ENCODE data around the gene RPS8.

RPS8 gene

GRCh38 chr1:44778705-44779576 lies 3.6 kb downstream of the RPS8 start:
- WGBS (ENCODE audit: insufficient coverage): 96% methylated on average over 5 of the region's 6 CpGs
- ChIA-PET CTCF (interaction anchor here (1.1 to 1.4 kb wide), 3 partner anchors 9 to 12 kb away, joined by 3 to 5 read pairs (median 3); partner anchors contain the start of gene BEST4), POLR2A (no interaction called here)
- peaks cover 10 to 51% (median 37%) of the 10 kb centered on the region in 4 experiments for H3K36me3 ChIP-seq (ENCODE audit: control insufficient read depth in 4 of 4, insufficient read depth in 4 of 4, low read length in 3 of 4)
- no peaks in the 10 kb centered on the region for H3K9me3 ChIP-seq (ENCODE audit: control extremely low read depth in 1 of 5, control insufficient read depth in 4 of 5, insufficient read depth in 2 of 5, low read depth in 1 of 5, low read length in 4 of 5)
- H3K27ac ChIP-seq (ENCODE audit: insufficient read depth in 1 of 2, low read depth in 1 of 2, low read length in 2 of 2, poor library complexity in 1 of 2, severe bottlenecking in 2 of 2): no peak overlapping the region
- H3K4me3 ChIP-seq (ENCODE audit: control insufficient read depth in 1 of 7, extremely low read depth in 1 of 7, insufficient read depth in 4 of 7, low read depth in 2 of 7, low read length in 6 of 7): no peak overlapping the region
- DNase-seq: no peak
- peaks cover 0 to 40% (median 38%) of the 10 kb centered on the region in 4 experiments for H3K4me1 ChIP-seq (ENCODE audit: control extremely low read depth in 1 of 4, control insufficient read depth in 4 of 4, insufficient read depth in 4 of 4, low read length in 3 of 4)
- no peaks in the 10 kb centered on the region for H3K27me3 ChIP-seq (replicated peaks in 2 of 5; ENCODE audit: control insufficient read depth in 4 of 5, insufficient read depth in 5 of 5, low read length in 4 of 5)

- WGBS (ENCODE audit: insufficient coverage): 97% methylated on average over 10 of the region's 14 CpGs
- ChIA-PET POLR2A (no interaction called here), CTCF (interaction anchor here (0.7 to 1.4 kb wide), 6 partner anchors 9 to 67 kb away, joined by 3 to 5 read pairs (median 3); no protein-coding TSS in a partner anchor)
- peaks cover 10 to 51% (median 37%) of the 10 kb centered on the region in 4 experiments for H3K36me3 ChIP-seq (ENCODE audit: control insufficient read depth in 4 of 4, insufficient read depth in 4 of 4, low read length in 3 of 4)
- H3K27me3 ChIP-seq (replicated peaks in 2 of 5; ENCODE audit: control insufficient read depth in 4 of 5, insufficient read depth in 5 of 5, low read length in 4 of 5): no peaks in the 10 kb centered on the region
- no peak overlapping the region for H3K4me3 ChIP-seq (ENCODE audit: control insufficient read depth in 1 of 7, extremely low read depth in 1 of 7, insufficient read depth in 4 of 7, low read depth in 2 of 7, low read length in 6 of 7)
- H3K4me1 ChIP-seq (ENCODE audit: control extremely low read depth in 1 of 4, control insufficient read depth in 4 of 4, insufficient read depth in 4 of 4, low read length in 3 of 4): peaks cover 5 to 46% (median 43%) of the 10 kb centered on the region in 4 experiments
- no peaks in the 10 kb centered on the region for H3K9me3 ChIP-seq (ENCODE audit: control extremely low read depth in 1 of 5, control insufficient read depth in 4 of 5, insufficient read depth in 2 of 5, low read depth in 1 of 5, low read length in 4 of 5)
- DNase-seq: no peak
- H3K27ac ChIP-seq (ENCODE audit: insufficient read depth in 1 of 2, low read depth in 1 of 2, low read length in 2 of 2, poor library complexity in 1 of 2, severe bottlenecking in 2 of 2): no peak overlapping the region
Observed at GRCh38 chr1:44780583-44781121, 5.3 kb downstream of the RPS8 start.

DNA sequence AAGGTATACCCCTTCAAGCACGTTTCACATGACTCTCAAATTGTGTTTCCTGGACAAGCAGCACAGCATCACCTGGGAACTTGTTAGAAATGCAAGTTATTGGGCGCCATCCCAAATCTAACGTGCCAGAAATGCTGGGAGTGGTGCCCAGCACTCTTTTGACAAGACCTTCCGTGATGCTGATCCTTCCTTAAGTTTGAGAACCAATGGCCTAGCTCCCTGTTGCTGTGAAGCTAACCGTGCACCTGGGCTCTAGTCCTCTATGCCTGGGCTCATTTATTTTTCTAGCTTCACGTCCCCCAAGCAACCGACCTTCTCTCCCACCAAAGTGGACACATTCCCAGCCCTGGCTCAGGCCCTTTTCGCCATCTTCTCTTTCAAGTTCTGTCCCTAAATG lies 8.4 kb downstream of the RPS8 start:
- Histone ChIP-seq H3K27me3 (replicated peaks in 2 of 5; ENCODE audit: control insufficient read depth in 4 of 5, insufficient read depth in 5 of 5, low read length in 4 of 5) (no peaks in the 10 kb centered on the region), H3K9me3 (ENCODE audit: control extremely low read depth in 1 of 5, control insufficient read depth in 4 of 5, insufficient read depth in 2 of 5, low read depth in 1 of 5, low read length in 4 of 5) (no peaks in the 10 kb centered on the region), H3K27ac (ENCODE audit: insufficient read depth in 1 of 2, low read depth in 1 of 2, low read length in 2 of 2, poor library complexity in 1 of 2, severe bottlenecking in 2 of 2) (no peak overlapping the region), H3K36me3 (ENCODE audit: control insufficient read depth in 4 of 4, insufficient read depth in 4 of 4, low read length in 3 of 4) (peaks cover 10 to 29% (median 18%) of the 10 kb centered on the region in 4 experiments), H3K4me1 (ENCODE audit: control extremely low read depth in 1 of 4, control insufficient read depth in 4 of 4, insufficient read depth in 4 of 4, low read length in 3 of 4) (peaks cover 8 to 35% (median 30%) of the 10 kb centered on the region in 4 experiments), H3K4me3 (ENCODE audit: control insufficient read depth in 1 of 7, extremely low read depth in 1 of 7, insufficient read depth in 4 of 7, low read depth in 2 of 7, low read length in 6 of 7) (peak overlapping the region in 6 of 7 experiments; percentile 11 to 69 (median 30))
- CTCF ChIA-PET: interaction anchor here (1.0 to 2.1 kb wide), 2 partner anchors 9 to 26 kb away, joined by 3 to 9 read pairs; no protein-coding TSS in a partner anchor
- no peak for DNase-seq
- 73% methylated on average over 5 of the region's 8 CpGs for WGBS (ENCODE audit: insufficient coverage)
- POLR2A ChIA-PET: no interaction called here

- Histone ChIP-seq H3K27me3 (replicated peaks in 2 of 5; ENCODE audit: control insufficient read depth in 4 of 5, insufficient read depth in 5 of 5, low read length in 4 of 5) (no peaks in the 10 kb centered on the region), H3K27ac (ENCODE audit: insufficient read depth in 1 of 2, low read depth in 1 of 2, low read length in 2 of 2, poor library complexity in 1 of 2, severe bottlenecking in 2 of 2) (no peak overlapping the region), H3K4me3 (ENCODE audit: control insufficient read depth in 1 of 7, extremely low read depth in 1 of 7, insufficient read depth in 4 of 7, low read depth in 2 of 7, low read length in 6 of 7) (peak overlapping the region; percentile 11 to 69 (median 23)), H3K36me3 (ENCODE audit: control insufficient read depth in 4 of 4, insufficient read depth in 4 of 4, low read length in 3 of 4) (peaks cover 7 to 23% (median 14%) of the 10 kb centered on the region in 4 experiments), H3K4me1 (ENCODE audit: control extremely low read depth in 1 of 4, control insufficient read depth in 4 of 4, insufficient read depth in 4 of 4, low read length in 3 of 4) (peaks cover 8 to 35% (median 30%) of the 10 kb centered on the region in 4 experiments), H3K9me3 (ENCODE audit: control extremely low read depth in 1 of 5, control insufficient read depth in 4 of 5, insufficient read depth in 2 of 5, low read depth in 1 of 5, low read length in 4 of 5) (no peaks in the 10 kb centered on the region)
- 13% methylated on average over 67 of the region's 71 CpGs for WGBS (ENCODE audit: insufficient coverage)
- POLR2A ChIA-PET: interaction anchor here (0.6 to 1.2 kb wide), 2 partner anchors 8 to 34 kb away, joined by 3 to 5 read pairs; no protein-coding TSS in a partner anchor
- CTCF ChIA-PET: interaction anchor here (1.0 to 7.5 kb wide), 9 partner anchors 9 to 54 kb away, joined by 3 to 43 read pairs (median 7); partner anchors contain the start of genes BTBD19, DYNLT4, PLK3 and RNU5D-1
- DNase-seq: peak in 1 of 3 donors; percentile 42
Observed at GRCh38 chr1:44784094-44785028, 9.0 kb downstream of the RPS8 start.

DNA sequence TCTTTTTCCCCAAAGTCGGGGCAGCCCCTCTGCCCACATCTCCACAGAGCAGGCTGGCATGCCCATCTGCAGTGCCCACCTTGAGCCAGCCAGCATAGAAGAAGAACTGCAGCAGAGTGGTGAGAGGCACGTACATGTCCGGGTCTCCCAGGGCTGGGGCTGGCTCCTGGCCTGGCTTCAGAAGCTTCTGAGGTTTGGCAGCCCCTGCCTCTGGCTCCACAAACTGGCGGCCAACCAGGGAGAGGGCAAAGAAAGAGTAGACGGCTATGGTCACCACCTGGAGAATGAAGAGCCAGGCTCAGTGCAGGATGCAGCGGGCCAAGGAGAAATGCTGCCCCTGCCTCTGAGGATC lies 9.7 kb downstream of the RPS8 start:
- WGBS (ENCODE audit: insufficient coverage): 95% methylated on average over 5 of the region's 6 CpGs
- H3K9me3 ChIP-seq (ENCODE audit: control extremely low read depth in 1 of 5, control insufficient read depth in 4 of 5, insufficient read depth in 2 of 5, low read depth in 1 of 5, low read length in 4 of 5): no peaks in the 10 kb centered on the region
- H3K4me1 ChIP-seq (ENCODE audit: control extremely low read depth in 1 of 4, control insufficient read depth in 4 of 4, insufficient read depth in 4 of 4, low read length in 3 of 4): peaks cover 8 to 35% (median 30%) of the 10 kb centered on the region in 4 experiments
- no peak overlapping the region for H3K27ac ChIP-seq (ENCODE audit: insufficient read depth in 1 of 2, low read depth in 1 of 2, low read length in 2 of 2, poor library complexity in 1 of 2, severe bottlenecking in 2 of 2)
- no peak for DNase-seq
- CTCF ChIA-PET: interaction anchor here (0.7 to 7.5 kb wide), 10 partner anchors 8 to 517 kb away, joined by 3 to 43 read pairs (median 6); partner anchors contain the start of genes BTBD19, DYNLT4, PLK3 and RNU5D-1
- H3K27me3 ChIP-seq (replicated peaks in 2 of 5; ENCODE audit: control insufficient read depth in 4 of 5, insufficient read depth in 5 of 5, low read length in 4 of 5): no peaks in the 10 kb centered on the region
- POLR2A ChIA-PET: interaction anchor here (0.6 to 1.9 kb wide), 4 partner anchors 9 to 54 kb away, joined by 3 to 6 read pairs (median 4); partner anchors contain the start of genes BTBD19 and DYNLT4
- peak overlapping the region in 1 of 7 experiments; percentile 24 for H3K4me3 ChIP-seq (ENCODE audit: control insufficient read depth in 1 of 7, extremely low read depth in 1 of 7, insufficient read depth in 4 of 7, low read depth in 2 of 7, low read length in 6 of 7)
- H3K36me3 ChIP-seq (ENCODE audit: control insufficient read depth in 4 of 4, insufficient read depth in 4 of 4, low read length in 3 of 4): peaks cover 7 to 16% (median 11%) of the 10 kb centered on the region in 4 experiments

DNA sequence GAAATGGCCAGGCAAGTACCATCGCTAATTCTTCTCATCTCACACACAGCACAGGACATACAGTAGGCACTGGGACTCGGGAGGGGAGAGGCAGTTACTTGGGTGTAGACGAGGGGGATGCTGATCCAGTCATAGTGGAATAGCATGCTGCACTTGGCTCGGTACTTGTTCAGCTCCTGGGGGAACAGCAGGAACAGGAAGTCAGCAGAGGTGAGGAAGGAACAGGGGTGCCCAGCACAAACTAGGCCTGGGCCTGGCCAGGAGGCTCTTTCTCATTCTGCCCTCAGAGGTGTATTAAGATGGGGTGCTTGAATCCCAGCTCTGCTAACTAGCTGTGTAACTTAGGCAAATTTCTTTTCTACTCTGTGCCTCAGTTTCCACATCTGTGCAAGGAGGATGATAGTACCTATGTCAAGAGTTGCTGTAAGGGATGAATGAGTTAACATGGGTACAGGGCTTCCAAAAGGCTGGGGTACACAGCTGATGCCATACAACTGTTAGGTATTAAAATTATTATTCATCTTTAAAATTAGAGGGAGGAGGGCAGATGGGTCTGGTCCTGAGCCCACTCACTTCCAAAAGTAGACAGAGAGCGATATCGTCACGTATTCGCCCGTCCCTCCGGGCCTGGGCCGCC lies 10.3 kb downstream of the RPS8 start:
- CTCF ChIA-PET: interaction anchor here (0.7 to 7.5 kb wide), 11 partner anchors 10 to 516 kb away, joined by 3 to 43 read pairs (median 5); partner anchors contain the start of genes BTBD19, DYNLT4, PLK3 and RNU5D-1
- POLR2A ChIA-PET: interaction anchor here (0.6 to 1.9 kb wide), 6 partner anchors 10 to 54 kb away, joined by 3 to 6 read pairs (median 4); partner anchors contain the start of genes BTBD19, DYNLT4 and PLK3
- Histone ChIP-seq H3K27ac (ENCODE audit: insufficient read depth in 1 of 2, low read depth in 1 of 2, low read length in 2 of 2, poor library complexity in 1 of 2, severe bottlenecking in 2 of 2) (no peak overlapping the region), H3K9me3 (ENCODE audit: control extremely low read depth in 1 of 5, control insufficient read depth in 4 of 5, insufficient read depth in 2 of 5, low read depth in 1 of 5, low read length in 4 of 5) (no peaks in the 10 kb centered on the region), H3K4me1 (ENCODE audit: control extremely low read depth in 1 of 4, control insufficient read depth in 4 of 4, insufficient read depth in 4 of 4, low read length in 3 of 4) (peaks cover 8 to 35% (median 30%) of the 10 kb centered on the region in 4 experiments), H3K36me3 (ENCODE audit: control insufficient read depth in 4 of 4, insufficient read depth in 4 of 4, low read length in 3 of 4) (peaks cover 7 to 11% (median 8%) of the 10 kb centered on the region in 4 experiments), H3K27me3 (replicated peaks in 2 of 5; ENCODE audit: control insufficient read depth in 4 of 5, insufficient read depth in 5 of 5, low read length in 4 of 5) (no peaks in the 10 kb centered on the region), H3K4me3 (ENCODE audit: control insufficient read depth in 1 of 7, extremely low read depth in 1 of 7, insufficient read depth in 4 of 7, low read depth in 2 of 7, low read length in 6 of 7) (peak overlapping the region in 6 of 7 experiments; percentile 16 to 76 (median 58))
- WGBS (ENCODE audit: insufficient coverage): 8% methylated on average over 8 of the region's 11 CpGs
- no peak for DNase-seq

Measured in common myeloid progenitor, CD34-positive (primary cell).